Suprapubic skin (tissue), 4 donors: ENCODE data around the gene SYF2. TPM values are rescaled to one million over a fixed set of nuclear protein-coding genes. Genes with fewer than 3 reads are reported as not detected.

Source experiments
- DNase-seq, 2 donors: peaks; one replicate each; pipeline ENCODE4 v3.0.0-alpha.2; 2019; ENCODE audit warnings: low spot score in 2 of 2
- H3K27ac ChIP-seq: fragments of 200-600 bp; sonication (generic); one replicate; pipeline ENCODE4 v1.5.1; 2019
- H3K27me3 ChIP-seq: fragments of 200-600 bp; sonication (generic); one replicate; pipeline ENCODE4 v1.5.1; 2019
- H3K36me3 ChIP-seq: fragments of 200-600 bp; sonication (generic); one replicate; pipeline ENCODE4 v1.5.1; 2019
- H3K4me1 ChIP-seq: fragments of 200-600 bp; sonication (generic); one replicate; pipeline ENCODE4 v1.5.1; 2019
- H3K4me3 ChIP-seq: fragments of 200-600 bp; sonication (generic); one replicate; pipeline ENCODE4 v1.5.1; 2019; ENCODE audit warnings: mild to moderate bottlenecking
- H3K9me3 ChIP-seq: fragments of 200-600 bp; sonication (generic); one replicate; pipeline ENCODE4 v1.5.1; 2019
- EP300 ChIP-seq: sonication (generic); formaldehyde crosslinking; IDR thresholded peaks from one replicate; pipeline ENCODE4 v1.6.1; 2017; ENCODE audit warnings: antibody characterized with exemption
- POLR2A ChIP-seq, 2 donors: fragments of 450-650 bp; IDR thresholded peaks; one replicate each; pipeline ENCODE4 v1.6.1; 2017; ENCODE audit warnings: antibody characterized with exemption in 2 of 2, mild to moderate bottlenecking in 2 of 2, moderate library complexity in 2 of 2
- POLR2AphosphoS5 ChIP-seq, 3 donors: sonication (generic); formaldehyde crosslinking; IDR thresholded peaks; one replicate each; pipeline ENCODE4 v1.6.1; 2017; ENCODE audit warnings: antibody characterized with exemption in 3 of 3
- WGBS: methylation state at CpG from one replicate; pipeline ENCODE4 v1.1.5; 2018; 5-methylcytosine and 5-hydroxymethylcytosine counted together
- total RNA-seq, 4 donors: library from RNA; depleted of rRNA; stranded (reverse); fragments of >200 nt; gene quantifications; one replicate each; pipeline ENCODE4 v1.1.0, GENCODE V29; 2016
- TF ChIP-seq, protein P1 (sequence below), 2 donors: fragments of 200-600 bp in 1 of 2; fragments of 450-650 bp in 1 of 2; sonication (generic) in 1 of 2; IDR thresholded peaks; one replicate each; pipeline ENCODE4 v1.5.1; 2016 to 2019; ENCODE audit warnings: antibody characterized with exemption in 2 of 2, mild to moderate bottlenecking in 1 of 2, moderate library complexity in 1 of 2

Gene SYF2
- total RNA-seq, 4 donors from 2014 or later: 37.2 to 57.9 (median 46.2) TPM

DNA sequence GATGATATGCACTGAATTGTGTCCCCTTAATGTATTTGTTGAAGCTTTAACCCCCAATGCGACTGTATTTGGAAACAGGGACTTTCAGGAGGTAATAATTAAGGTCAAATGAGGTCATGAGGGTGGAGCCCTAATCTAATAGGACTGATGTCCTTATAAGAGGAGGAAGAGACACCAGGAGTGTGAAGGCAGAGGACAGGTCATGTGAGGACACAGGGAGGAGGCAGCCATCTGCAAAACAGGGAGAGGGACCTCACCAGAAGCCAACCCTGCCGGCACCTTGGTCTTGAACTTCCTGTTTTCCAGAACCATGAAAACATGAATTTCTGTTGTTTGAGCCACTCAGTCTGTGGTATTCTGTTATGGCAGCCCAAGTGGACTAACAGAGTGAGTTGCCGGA, 15.3 kb downstream of the SYF2 start:
- Histone ChIP-seq H3K27ac (no peak overlapping the region), H3K27me3 (no peaks in the 10 kb centered on the region), H3K4me3 (no peak overlapping the region), H3K9me3 (no peaks in the 10 kb centered on the region), H3K4me1 (peaks cover 3% of the 10 kb centered on the region), H3K36me3 (peaks cover 28% of the 10 kb centered on the region)
- TF ChIP-seq, protein P1, sequence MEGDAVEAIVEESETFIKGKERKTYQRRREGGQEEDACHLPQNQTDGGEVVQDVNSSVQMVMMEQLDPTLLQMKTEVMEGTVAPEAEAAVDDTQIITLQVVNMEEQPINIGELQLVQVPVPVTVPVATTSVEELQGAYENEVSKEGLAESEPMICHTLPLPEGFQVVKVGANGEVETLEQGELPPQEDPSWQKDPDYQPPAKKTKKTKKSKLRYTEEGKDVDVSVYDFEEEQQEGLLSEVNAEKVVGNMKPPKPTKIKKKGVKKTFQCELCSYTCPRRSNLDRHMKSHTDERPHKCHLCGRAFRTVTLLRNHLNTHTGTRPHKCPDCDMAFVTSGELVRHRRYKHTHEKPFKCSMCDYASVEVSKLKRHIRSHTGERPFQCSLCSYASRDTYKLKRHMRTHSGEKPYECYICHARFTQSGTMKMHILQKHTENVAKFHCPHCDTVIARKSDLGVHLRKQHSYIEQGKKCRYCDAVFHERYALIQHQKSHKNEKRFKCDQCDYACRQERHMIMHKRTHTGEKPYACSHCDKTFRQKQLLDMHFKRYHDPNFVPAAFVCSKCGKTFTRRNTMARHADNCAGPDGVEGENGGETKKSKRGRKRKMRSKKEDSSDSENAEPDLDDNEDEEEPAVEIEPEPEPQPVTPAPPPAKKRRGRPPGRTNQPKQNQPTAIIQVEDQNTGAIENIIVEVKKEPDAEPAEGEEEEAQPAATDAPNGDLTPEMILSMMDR (IDR thresholded peaks at IDR 0.05): no peak
- no peak for TF ChIP-seq POLR2AphosphoS5 (IDR thresholded peaks at IDR 0.05)
- TF ChIP-seq EP300: no peak
- TF ChIP-seq POLR2A (IDR thresholded peaks at IDR 0.05): no peak
- WGBS: 89% methylated on average over 3 of the region's 3 CpGs
- DNase-seq: no peak

DNA sequence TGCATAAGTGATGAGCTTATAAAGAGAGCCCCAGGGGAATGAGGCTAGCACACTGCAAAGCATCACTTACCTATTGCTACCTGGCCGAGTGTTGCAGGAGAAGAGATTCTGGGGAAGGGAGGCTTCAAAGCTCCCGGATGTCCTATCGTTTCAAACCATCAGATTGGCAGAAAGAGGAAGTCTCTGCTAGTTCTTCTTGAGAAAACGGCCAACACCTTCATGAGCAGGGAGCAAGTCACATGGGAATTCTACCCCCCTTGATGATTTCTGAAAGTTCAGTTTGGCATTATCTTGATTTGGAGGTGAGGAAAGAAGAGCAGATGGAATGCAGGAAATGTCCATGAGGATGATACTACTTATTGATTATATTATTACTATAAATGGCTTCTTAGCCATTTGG, 16.2 kb downstream of the SYF2 start:
- TF ChIP-seq POLR2A (IDR thresholded peaks at IDR 0.05) (no peak), EP300 (no peak), POLR2AphosphoS5 (IDR thresholded peaks at IDR 0.05) (no peak)
- TF ChIP-seq, protein P1 (IDR thresholded peaks at IDR 0.05): no peak
- Histone ChIP-seq H3K9me3 (no peaks in the 10 kb centered on the region), H3K4me1 (peaks cover 3% of the 10 kb centered on the region), H3K36me3 (peaks cover 19% of the 10 kb centered on the region), H3K4me3 (no peak overlapping the region), H3K27me3 (peaks cover 3% of the 10 kb centered on the region), H3K27ac (no peak overlapping the region)
- no peak for DNase-seq
- WGBS: 81% methylated on average over 4 of the region's 4 CpGs

DNA sequence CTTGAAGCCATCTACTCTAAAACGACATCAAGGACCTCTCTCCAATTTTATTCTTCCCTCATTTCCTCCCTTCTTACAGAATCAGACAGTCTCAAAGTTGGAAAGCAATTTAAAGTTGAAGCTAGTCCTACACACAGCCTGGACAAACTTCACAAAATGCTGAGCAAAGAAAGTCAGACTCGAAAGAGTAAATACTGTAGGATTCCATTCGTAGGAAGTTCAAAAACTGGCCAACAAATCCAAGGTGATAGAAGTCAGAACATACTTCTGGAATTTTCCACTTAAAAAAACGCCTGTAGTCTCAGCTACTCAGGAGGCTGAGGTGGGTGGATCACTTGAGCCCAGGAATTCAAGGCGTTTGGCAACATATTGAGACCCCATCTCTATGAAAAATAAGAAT, 19.6 kb downstream of the SYF2 start:
- H3K9me3 ChIP-seq: no peaks in the 10 kb centered on the region
- 65% methylated on average over 5 of the region's 5 CpGs for WGBS
- H3K4me1 ChIP-seq: peaks cover 3% of the 10 kb centered on the region
- H3K27ac ChIP-seq: no peak overlapping the region
- no peaks in the 10 kb centered on the region for H3K36me3 ChIP-seq
- TF ChIP-seq, protein P1 (IDR thresholded peaks at IDR 0.05): no peak
- TF ChIP-seq EP300 (no peak), POLR2AphosphoS5 (IDR thresholded peaks at IDR 0.05) (no peak), POLR2A (IDR thresholded peaks at IDR 0.05) (no peak)
- peaks cover 3% of the 10 kb centered on the region for H3K27me3 ChIP-seq
- DNase-seq: no peak
- no peak overlapping the region for H3K4me3 ChIP-seq

DNA sequence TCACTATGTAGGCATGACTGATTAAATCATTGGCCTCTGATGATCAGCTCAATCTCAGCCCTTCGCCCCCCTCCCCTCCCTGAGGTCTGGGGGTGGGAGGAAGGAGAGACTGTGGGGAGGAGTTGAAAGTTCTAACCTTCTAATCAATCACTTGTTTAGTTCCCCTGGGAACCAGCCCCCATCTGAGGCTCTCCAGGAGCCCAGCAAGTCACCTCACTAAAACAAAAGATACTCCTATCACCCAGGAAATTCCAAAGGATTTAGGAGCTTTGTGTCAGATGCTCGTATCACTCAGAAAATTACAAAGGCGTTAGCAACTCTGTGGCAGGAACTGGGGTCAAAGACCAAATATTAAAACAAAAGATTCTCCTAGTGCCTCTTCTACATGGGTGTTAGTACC, 21.6 kb downstream of the SYF2 start:
- WGBS: 64% methylated on average over 3 of the region's 3 CpGs

DNA sequence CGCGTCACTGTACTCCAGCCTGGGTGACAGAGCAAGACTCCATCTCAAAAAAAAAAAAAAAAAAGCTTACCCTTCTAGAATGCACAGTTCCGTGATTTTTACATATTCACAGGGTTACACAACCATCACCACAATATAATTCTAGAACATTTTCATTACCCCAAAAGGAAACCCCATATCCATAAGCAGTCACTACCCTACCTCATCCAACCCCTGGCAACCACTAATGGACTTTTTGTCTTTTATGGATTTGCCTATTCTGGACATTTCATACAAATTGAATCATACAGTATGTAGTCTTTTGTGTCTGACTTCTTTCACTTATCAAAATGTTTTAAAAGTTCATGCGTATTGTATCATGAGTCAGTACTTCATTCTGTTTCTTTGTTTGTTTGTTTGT, 22.8 kb downstream of the SYF2 start:
- Histone ChIP-seq H3K9me3 (no peaks in the 10 kb centered on the region), H3K27me3 (peaks cover 3% of the 10 kb centered on the region), H3K4me1 (no peaks in the 10 kb centered on the region), H3K36me3 (no peaks in the 10 kb centered on the region), H3K4me3 (no peak overlapping the region), H3K27ac (no peak overlapping the region)
- TF ChIP-seq EP300 (no peak), POLR2AphosphoS5 (IDR thresholded peaks at IDR 0.05) (no peak)
- 93% methylated on average over 4 of the region's 4 CpGs for WGBS
- DNase-seq: no peak

More for the DNA sequence above, 21.6 kb downstream of the SYF2 start:
- Histone ChIP-seq H3K36me3 (no peaks in the 10 kb centered on the region), H3K27ac (no peak overlapping the region), H3K4me1 (no peaks in the 10 kb centered on the region), H3K4me3 (no peak overlapping the region), H3K27me3 (peaks cover 3% of the 10 kb centered on the region), H3K9me3 (no peaks in the 10 kb centered on the region)
- DNase-seq: no peak
- TF ChIP-seq EP300: no peak
- no peak for TF ChIP-seq POLR2AphosphoS5 (IDR thresholded peaks at IDR 0.05)

DNA sequence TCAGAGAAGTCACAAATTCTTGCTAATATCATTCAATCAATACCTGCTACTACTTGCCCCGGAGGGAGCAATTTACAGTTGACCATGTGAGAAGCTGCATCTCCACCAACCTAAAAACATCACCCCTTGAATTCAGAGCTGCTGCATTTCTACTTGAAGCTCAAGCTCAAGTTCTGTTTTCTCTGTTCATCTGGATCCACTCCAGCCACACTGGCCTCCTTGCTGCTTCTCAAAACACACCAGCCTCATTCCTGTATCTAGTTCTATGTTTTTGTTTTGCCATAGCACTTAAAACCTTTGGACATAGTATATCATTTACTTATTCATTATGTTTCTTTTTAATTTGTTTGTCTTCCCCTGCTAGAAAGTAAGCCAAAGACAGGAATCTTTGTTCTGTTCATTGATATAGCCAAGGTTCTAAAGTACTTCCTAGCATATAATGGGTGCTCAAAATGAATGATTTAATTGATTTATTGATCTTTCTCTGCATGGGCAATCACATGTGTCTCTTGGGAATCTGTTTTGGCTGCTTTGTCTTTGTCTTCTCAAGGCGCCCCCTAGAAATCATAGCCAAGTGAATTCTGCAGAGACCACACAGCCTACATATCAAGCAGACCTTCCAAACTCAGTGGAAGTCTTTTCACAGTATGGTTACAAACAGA, 23.6 kb downstream of the SYF2 start:
- WGBS: 79% methylated on average over 2 of the region's 2 CpGs
- peaks cover 3% of the 10 kb centered on the region for H3K27me3 ChIP-seq
- TF ChIP-seq EP300 (no peak), POLR2A (IDR thresholded peaks at IDR 0.05) (no peak), POLR2AphosphoS5 (IDR thresholded peaks at IDR 0.05) (no peak)
- TF ChIP-seq, protein P1 (IDR thresholded peaks at IDR 0.05): no peak

More for the DNA sequence above, 23.6 kb downstream of the SYF2 start:
- H3K4me3 ChIP-seq: no peak overlapping the region
- no peaks in the 10 kb centered on the region for H3K36me3 ChIP-seq
- no peaks in the 10 kb centered on the region for H3K9me3 ChIP-seq
- no peak overlapping the region for H3K27ac ChIP-seq
- H3K4me1 ChIP-seq: no peaks in the 10 kb centered on the region
- DNase-seq: no peak
